Esophagus mucosa (tissue), 1 donor: ENCODE results near the gene FOXD4L1. TPM values are rescaled to one million over a fixed set of nuclear protein-coding genes. Genes with fewer than 3 reads are reported as not detected.
"Not testable (repeated sequence)": the region's sequence is repeated elsewhere in the genome, so short reads cannot be mapped to it uniquely, and the experiment has no call there.

Experiments used
- ATAC-seq: fragments of 200-7000 bp; cut with Tn5 transposase; one replicate; pipeline ENCODE4 v1.9.1; 2020
- total RNA-seq: library from RNA; stranded (reverse); gene quantifications from one replicate; pipeline ENCODE4 v1.2.4, GENCODE V29; 2023
- donor health status: DM: yes; HTN: yes; CAD: no.

FOXD4L1 gene
- total RNA-seq, result 0.16 TPM

GRCh38 chr2:113498365-113498764 lies at the start of gene FOXD4L1:
FOXD4L1 (plus strand) TSS chr2:113498665; CDS start chr2:113499257, 592 bp downstream.
- not testable (repeated sequence) for ATAC-seq

DNA sequence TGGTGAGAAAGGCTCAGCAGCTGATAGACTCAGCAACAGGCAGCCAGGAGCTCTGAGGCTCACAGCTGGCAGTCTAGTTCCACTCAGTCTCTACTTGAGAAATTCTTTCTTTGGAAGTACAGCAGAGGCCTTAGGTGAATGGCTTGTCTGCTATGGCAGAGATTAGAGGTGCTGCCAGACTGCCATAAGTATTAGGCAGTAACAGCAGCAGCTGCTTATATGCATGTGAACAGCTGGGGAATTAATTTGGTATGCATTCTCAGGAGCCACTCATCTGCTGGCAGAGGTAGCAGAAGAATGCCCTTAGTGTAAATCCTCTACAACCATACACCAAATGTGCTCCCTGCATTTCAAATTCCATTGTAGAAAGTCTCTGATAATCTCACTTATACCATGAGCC lies 32.7 kb upstream of the FOXD4L1 start:
- ATAC-seq, result not testable (repeated sequence)

- not testable (repeated sequence) for ATAC-seq
Observed at GRCh38 chr2:113476688-113477368, 21.6 kb upstream of the FOXD4L1 start.

DNA sequence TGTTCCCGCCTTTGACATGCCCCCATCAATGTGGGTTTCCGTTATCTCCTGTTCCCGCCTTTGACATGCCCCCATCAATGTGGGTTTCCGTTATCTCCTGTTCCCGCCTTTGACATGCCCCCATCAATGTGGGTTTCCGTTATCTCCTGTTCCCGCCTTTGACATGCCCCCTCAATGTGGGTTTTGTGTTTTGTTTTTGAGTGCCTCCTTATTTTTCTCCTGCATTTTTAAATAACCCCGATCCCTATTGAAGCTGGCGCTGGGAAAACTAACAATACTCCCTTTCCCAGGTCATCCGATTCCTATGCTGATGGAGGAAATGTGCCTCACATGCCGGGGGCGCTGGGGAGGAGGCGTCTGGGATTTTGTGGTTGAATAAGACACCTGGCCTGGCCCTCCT lies 1.9 kb upstream of the FOXD4L1 start:
- not testable (repeated sequence) for ATAC-seq

- ATAC-seq, result not testable (repeated sequence)
Observed at GRCh38 chr2:113499019-113499885, 787 bp downstream of the FOXD4L1 start.

GRCh38 chr2:113499886-113500722 lies 1.6 kb downstream of the FOXD4L1 start:
- not testable (repeated sequence) for ATAC-seq

- not testable (repeated sequence) for ATAC-seq
Observed at GRCh38 chr2:113500723-113501038, 2.2 kb downstream of the FOXD4L1 start.

DNA sequence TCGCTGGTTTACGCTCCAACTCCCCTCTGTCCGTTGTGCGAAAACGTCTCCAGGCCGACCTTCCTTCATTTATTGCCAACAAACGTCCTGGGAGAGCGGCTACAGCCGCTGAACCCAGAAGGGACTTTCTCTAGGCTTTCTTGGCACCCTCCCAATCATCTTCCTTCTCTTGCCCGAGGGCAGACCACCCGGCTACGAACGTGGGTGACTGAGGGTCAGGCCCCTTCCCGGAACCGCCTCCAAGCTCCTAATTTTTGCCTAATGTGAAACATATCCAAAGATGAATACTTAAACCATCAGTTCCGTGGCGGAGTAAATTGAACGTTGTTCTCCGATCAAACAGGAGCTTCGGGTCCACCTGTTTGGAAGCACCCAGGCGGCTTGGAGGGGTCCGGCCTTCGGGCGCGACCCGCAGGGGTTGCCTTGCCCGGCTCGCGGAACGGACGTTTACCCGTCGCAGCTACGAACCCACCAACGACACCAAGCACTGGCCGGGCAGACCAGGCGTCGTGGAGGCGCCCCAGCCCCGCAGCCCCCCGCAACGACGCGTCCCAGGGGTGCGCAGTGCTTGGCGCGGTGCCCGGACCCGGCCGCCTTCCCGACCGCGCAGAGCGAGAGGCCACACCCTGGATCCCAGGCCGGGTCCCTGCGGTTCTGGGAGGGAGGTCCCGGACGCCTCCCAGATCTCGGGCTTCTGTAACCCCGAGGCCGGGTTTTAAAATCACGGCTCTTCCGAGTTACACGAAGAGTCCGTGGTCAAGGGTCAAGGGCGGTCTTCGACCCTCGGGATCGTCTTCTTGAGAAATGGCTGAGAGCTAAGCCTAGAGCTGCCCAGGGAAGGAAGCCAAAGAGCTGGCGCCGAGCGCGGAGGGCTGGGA lies 4.0 kb downstream of the FOXD4L1 start:
- ATAC-seq, result peak; percentile 23

GRCh38 chr2:113503094-113504042 lies 4.9 kb downstream of the FOXD4L1 start:
- peak; percentile 33 for ATAC-seq

DNA sequence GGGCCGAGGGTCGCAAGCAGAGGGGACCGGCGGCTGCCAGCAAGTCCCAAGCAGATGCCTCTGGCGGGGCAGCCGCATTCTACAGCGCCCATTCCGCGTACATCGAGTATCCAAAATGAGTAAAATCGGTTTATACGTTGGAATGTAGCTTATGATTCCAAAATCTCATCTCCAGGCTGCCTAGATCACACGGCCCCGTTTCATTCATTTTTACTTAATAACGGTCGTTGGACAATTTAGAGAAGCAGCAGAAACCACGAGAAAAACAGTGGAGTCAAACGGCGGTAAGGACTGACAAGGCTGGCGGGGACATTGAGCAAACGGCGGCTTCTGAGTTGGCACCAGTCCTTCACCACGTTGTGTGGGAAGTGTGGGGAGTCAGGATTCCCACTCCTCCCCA lies 5.6 kb downstream of the FOXD4L1 start:
- not testable (repeated sequence) for ATAC-seq

DNA sequence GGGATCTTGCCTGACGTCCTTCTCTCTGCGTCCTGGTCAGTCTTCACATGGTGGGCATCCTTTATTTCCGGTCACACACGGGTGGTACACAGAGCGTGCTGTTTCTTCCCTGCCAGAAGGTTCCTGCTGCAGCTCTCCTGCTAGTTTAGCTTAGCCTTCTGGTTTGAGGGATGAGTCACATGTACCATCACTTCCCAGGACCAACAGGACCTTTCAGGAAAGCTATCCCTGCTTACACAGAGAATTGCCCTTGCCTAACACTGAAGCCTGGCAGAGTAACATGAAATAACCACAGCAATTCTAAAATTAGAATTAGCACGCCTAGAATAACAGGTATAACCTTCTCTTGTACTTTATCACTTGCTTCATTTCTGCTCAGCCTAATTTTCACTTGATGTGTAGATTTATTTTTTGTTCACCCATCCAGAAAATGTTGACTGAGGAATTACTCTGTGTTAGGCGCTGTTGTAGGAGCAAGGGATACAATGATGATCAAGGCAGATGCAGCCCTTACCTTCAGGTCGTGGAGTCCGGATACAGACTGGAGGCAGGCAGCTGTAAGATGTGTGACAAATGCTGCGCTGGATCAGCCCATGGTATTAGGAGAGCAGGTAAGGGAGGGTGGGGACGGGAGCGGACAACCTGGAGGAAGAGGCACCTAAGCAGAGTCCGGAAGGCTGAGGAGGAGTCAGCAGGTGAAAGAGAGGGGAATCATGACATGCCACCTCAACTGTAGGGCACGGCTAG lies 9.1 kb downstream of the FOXD4L1 start:
- ATAC-seq, result peak; percentile 28

DNA sequence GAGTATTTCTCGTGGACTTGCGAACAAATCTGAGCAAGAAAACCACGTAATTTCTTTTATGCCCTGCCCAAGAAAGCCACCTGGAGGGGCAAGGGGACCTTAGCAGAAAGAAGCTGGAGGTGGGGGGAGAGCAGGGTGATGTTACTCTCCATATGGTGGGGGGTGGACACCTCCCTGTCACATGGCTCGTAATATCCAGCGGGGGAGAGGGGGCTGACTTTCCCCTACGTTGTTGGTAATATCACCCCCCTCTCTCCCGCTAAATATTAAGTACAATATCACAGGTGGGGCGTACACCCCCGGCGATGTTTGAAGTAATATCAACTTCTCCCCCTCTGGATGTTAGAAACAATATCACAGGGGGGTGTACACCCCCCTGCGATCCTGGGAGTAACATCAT lies 9.7 kb downstream of the FOXD4L1 start:
- not testable (repeated sequence) for ATAC-seq

- not testable (repeated sequence) for ATAC-seq
Observed at GRCh38 chr2:113510913-113511312, 12.4 kb downstream of the FOXD4L1 start.

- ATAC-seq, result not testable (repeated sequence)
Observed at GRCh38 chr2:113511859-113512258, 13.4 kb downstream of the FOXD4L1 start.

- ATAC-seq, result not testable (repeated sequence)
Observed at GRCh38 chr2:113515457-113515856, 17.0 kb downstream of the FOXD4L1 start.

DNA sequence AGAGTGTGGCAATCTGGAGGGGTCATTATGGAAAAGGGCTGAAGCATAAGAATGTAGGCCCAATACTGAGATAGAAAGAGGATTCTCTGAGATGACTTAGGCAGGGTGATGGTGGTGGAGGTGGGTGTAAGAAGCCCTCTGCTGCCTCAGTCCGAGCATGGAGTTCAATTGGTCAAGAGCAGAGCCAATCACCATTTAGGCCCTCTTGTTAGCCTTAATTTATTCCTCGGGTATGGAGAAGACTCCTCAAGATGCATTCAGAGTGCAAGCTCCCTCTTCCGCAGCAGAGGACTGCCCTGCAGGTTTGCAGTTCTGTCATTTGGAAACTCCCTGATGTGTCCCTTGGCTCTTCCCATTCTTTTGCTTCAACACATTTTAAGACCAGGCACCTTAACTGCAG lies 17.5 kb downstream of the FOXD4L1 start:
- ATAC-seq, result not testable (repeated sequence)

- not testable (repeated sequence) for ATAC-seq
Observed at GRCh38 chr2:113517025-113517424, 18.6 kb downstream of the FOXD4L1 start.

GRCh38 chr2:113520837-113521236 lies 22.4 kb downstream of the FOXD4L1 start:
- ATAC-seq, result not testable (repeated sequence)

- ATAC-seq, result not testable (repeated sequence)
Observed at GRCh38 chr2:113521492-113521891, 23.0 kb downstream of the FOXD4L1 start.

- not testable (repeated sequence) for ATAC-seq
Observed at GRCh38 chr2:113524986-113525385, 26.5 kb downstream of the FOXD4L1 start.
